Amniotic stem cell (primary cell): ENCODE measurements around the gene WWP2.
"Not testable (repeated sequence)": the region's sequence is repeated elsewhere in the genome, so short reads cannot be mapped to it uniquely, and the experiment has no call there.

Source experiments
- DNase-seq: peaks from one replicate; lab custom pipeline; 2025; lab: John Stamatoyannopoulos, UW

WWP2 gene

DNA sequence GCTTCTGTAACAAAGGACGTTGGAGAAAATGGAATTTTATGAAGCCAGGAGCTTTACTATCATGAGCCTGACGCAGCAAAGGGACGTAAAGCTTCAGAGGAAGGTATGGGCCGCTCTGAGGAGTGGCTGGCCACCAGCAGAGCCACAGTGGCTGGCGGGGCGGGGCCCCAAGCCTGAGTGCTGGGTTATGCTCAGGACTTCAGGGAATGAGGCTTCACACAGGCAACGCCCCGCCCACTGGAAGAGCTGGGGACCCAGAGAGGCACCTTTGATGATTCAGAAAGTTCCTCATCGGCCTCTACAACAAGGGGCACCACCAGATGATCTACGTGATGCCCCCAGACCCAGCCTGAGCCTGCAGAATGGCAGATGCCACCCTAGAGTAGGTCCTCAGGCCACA lies 16.2 kb upstream of the WWP2 start:
- no peak for DNase-seq

DNA sequence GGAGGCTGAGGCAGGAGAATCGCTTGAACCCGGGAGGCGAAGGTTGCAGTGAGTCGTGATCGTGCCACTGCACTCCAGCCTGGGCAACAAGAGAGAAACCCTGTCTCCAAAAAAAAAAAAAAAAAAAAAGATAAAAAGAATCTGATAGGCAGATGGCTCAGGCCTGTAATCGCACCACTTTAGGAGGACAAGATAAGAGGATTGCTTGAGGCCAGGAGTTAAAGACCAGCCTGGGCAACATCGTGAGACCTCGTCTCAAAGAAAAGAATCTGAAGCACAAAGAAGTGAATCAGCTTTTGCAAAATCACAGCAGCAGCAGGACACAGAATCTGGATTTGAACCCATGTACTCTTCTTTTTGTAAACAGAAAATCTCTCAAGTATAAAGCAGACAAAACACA lies 15.0 kb upstream of the WWP2 start:
- DNase-seq: no peak

DNA sequence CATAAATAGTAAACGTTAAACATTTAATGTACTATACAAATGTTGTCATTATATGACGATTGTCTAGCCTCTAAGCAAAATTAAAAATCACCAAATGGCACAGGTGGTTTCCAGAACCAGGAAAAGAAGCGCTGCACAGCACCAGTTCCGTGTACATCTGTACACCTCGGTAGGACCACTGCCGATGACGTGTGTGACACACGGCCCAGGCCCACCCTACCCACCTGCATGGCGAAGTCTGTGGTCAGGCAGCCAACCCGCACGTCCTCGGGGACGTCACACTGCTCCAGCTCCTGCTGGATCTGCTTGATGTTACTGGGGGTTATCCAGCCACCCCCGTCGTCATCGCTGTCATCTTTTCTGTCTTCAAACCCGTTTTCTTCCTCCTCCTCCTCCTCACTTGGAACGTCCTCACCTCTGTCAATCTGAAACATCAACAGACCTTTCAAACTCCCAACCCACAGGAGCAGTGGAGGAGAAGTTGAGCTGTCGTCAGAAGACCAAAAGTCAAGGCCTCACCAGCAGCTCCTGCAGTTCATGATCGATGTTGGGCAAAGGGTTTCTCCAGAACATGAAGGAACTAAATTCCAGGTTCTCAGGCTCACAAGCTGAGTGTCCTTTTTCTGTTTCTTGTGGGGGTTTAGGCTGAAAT lies 13.3 kb upstream of the WWP2 start:
- no peak for DNase-seq

DNA sequence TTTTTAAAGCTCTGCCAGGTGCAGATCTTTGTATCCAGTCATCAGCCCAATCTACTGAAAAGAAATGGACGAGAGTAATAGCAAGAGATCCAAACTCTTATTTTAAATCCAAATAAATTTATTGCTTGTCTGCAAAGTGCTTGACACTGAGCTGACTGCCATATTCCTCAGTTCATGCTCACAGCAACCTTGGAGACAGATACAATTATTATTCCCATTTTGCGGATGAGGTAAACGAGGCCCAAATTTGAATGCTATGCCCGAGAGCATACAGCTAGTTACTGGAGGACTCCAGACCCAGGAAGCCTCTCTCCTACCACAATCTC lies 8.0 kb upstream of the WWP2 start:
- no peak for DNase-seq

DNA sequence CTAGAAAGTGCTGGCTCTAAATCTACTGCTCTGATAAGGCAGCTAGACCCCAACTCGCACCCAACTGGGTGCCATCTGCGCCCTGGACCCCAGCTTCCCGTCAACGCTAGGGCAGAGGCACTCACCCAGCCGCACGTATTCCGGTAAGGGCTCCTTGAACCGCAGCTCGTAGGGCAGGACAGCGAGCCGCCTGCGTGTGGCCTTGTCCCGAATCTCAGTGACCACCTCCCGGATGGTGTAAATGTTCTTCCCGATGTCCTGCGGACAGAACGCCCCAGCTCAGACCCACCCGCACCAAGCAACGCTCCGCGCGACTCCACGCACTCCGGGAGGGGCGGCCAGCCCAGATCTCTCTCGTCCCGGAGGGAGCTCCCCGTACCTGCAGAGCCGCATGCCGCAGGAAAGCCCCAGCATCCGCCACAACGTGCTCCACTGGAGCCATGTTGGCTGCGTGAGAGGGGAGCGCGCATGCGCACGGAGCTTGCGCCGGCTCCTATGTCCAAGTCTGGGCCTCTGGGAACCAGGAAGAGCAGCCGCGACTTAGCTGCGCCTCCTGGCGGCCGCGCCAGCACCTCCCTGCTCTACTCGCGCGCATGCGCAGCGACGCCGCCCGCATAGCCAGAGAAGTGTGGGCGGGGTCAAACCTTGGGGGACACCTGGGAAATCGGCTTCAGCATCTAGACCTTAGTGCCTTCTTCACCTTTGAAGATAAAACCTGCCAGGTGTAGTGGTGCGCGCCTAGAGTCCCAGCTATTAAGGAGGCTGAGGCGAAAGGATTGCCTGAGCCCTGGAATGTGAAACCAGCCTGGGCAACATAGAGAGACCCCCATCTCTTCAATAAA lies 7.4 kb upstream of the WWP2 start, which contains the start of gene NOB1:
Gene NOB1 (minus strand): TSS at position 458 of the 842 bp plus-strand sequence. CDS start 16 bp downstream, at position 442.
- peak; percentile 89 for DNase-seq

DNA sequence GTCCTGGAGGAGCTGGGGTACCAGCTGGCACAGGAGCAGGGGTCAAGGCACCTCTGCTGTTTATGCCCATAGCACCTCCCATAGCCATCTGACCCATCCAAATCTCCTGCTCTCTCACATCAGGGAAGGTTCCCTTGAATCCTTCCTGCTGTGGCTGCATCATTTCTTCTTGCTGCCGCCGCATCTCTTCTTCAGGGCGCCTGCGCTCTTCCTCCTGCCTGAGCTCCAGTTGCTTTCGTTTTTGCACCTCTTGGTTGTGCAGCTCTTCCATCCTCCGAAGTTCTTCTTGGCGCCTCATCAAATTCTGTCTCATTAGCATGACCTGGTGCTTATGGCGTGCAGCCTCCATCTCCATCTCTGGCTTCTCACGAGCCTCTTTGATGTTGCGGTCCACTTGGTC lies 5.4 kb upstream of the WWP2 start:
- no peak for DNase-seq

DNA sequence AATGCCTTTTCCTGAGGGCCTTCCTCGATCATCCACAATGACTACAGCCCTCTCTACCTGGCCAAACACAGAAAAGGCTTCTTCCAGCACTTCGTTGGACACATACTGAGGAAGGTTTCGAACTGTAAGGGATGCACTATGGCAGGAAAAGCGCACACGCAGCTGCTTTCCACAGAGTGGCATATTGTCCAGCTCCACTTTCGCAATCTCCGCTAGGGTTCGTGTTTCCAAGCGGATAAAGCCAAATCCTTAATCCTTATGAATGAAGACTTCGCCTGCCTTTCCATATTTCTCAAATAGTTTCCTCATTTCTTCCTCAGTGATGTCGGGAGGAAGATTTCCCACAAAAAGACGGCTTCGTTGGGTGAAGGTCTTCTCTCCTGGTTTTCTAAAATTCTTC lies 4.8 kb upstream of the WWP2 start:
- not testable (repeated sequence) for DNase-seq

DNA sequence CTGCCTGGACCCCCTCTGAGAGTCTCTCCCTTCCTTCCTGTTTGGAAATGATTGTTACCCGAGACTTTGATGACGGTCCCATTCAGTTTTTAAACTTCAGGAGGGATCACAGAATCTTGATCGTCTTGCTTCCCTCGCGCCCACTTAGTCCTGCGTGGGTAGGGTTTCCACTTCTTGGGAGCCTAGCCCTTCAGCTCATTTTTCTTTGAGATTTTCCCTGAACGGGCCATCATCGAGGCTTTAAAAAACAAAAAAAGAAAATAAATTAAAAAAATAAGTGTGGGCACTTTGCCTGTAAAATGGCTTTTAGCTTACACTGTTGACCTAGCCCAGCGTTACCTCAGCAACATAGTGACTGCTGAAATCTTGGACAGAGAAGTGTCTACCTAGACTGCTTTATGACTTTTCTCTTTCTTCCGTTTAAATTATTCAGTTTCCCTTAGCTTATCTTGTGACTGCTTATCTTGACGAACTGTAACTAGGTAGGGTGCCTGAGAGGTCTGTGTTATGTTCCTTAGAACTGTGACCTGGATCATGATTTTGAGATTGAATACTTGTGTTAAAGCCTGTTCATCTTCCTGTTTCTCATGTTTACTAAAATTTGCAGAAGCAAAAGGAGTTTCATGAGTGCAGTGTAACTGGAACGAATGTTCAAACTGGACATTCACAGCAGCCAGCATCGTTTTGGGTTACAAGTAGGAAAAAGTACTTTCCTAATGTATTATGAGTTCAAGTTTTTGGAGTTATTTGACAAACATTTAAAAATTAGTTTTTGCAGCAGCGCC lies 874 bp downstream of the WWP2 start:
- peak; percentile 27 for DNase-seq

DNA sequence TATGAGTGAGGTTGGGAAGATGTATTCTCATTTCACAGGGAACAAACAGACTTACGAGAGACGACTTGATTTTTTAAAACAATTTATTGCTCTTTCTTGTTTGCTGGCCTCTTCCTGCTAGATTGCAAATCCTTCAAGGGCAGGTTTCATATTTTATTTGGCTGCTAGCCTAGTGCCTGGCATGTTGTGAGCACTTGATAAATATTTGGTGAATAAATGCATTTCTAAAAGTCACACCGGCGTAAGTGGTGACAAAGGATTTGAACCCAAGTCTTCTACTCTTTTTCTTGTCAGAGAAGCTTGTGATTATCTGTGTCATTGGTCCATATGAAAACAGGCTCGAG lies 1.4 kb downstream of the WWP2 start:
- DNase-seq: no peak

DNA sequence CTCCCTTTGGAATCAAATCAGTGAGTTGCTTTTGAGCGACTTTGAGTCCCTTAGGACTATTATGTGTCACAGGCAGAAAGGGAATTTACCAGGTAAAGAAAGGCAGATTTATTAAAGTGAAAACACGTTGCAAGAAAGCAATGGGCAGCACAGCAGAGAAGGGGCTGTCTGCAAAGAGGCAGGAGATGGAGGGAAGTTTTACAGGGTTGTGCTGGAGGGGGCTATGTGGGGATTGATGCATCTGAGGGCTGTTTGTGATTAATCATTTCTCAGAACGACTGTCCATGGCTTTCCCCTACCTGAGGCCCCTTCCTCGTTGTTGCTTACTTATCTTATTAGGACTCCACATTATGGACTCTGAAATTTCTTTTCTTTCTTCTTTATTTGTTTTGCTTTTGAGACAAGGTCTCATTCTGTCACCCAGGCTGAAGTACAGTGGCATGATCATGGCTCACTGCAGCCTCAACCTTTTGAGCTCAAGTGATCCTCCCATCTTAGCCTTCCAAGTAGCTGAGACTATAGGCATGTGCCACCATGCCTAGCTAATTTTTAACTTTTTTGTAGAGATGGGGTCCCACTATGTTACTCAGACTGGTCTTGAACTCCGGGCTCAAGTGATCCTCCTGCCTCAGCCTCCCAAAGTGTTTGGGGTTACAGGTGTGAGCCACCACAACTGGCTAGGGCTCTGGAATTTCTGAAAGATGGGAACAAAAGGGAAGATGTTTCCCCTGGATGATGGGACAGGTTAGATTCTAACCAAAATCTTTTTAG lies 5.5 kb downstream of the WWP2 start:
- DNase-seq: no peak

DNA sequence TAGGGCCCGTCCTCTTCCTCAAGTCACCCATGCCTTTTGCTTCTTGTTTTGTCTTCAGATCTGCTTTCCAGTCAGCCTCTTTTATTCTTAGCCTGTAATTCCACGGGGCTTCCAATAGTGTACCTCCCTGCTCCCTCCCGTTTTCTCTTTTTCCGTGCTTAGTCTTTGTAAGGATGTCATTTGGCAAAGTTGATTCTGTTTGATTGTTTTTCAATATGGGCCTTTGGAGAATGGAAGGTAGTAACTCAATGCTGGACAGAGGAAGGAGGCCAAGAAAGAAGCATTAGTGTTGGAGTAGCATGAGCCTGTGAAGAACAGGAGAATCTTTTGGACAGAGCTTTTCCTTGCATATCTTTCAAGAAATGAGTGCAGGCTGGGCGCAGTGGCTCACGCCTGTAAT lies 6.5 kb downstream of the WWP2 start:
- DNase-seq: no peak

DNA sequence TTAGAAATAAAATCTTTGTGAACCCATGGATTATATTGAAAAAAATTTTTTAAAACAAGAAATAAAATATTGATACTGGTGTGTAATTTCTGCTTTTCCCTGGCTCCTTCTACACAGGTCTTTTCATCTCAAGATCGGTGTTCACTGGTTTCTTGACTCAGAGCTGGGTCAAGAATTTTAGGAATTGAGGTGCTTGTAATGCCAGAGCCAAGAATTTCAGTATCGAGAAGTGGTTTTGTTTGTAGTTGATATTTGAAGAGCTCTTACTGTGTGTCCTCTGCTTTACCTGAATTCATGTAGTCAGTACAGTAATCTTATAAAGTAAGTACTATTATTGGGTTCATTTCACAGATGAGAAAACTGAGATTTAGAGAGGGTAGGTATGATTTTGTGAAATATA lies 7.3 kb downstream of the WWP2 start:
- no peak for DNase-seq

DNA sequence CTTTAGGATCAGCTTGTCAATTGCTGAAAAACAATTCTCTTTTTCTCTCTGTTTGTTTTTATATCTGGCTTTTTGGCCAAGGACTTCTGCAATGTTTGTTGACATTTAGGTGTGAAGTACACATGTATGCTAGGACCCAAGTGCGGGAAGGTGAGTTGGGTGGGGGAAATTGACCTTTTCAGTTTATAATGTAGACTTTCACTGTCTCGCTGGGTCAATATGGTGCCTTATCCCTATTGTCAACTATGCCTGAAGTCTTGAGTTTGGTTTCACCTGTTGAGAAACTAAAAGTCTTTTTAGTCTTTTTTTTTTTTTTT lies 9.5 kb downstream of the WWP2 start:
- DNase-seq: no peak

DNA sequence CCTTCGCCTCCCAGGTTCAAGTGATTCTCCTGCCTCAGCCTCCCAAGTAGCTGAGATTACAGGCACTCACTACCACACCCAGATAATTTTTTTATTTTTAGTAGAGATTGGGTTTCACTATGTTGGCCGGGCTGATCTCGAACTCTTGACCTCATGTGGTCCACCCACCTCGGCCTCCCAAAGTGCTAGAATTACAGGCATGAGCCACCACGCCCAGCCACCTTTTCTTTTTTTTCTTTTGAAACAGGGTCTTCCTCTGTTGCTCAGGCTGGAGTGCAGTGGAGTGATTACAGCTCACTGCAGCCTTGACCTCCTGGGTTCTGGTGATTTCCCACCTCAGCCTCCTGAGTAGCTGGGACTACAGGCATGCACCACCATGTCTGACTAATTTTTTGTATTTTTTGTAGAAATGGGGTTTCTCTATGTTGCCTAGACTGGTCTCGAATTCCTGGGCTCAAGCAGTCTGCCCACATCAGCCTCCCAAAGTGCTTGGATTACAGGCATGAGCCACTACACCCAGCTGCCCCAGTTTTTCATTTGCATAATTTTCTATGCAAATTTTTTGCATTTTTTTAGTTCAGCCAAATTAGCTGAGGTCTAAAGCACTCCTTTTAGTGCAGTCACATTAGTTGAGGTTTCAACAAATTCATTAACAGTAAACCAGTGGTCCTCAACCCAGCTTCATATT lies 11.3 kb downstream of the WWP2 start:
- DNase-seq: no peak

DNA sequence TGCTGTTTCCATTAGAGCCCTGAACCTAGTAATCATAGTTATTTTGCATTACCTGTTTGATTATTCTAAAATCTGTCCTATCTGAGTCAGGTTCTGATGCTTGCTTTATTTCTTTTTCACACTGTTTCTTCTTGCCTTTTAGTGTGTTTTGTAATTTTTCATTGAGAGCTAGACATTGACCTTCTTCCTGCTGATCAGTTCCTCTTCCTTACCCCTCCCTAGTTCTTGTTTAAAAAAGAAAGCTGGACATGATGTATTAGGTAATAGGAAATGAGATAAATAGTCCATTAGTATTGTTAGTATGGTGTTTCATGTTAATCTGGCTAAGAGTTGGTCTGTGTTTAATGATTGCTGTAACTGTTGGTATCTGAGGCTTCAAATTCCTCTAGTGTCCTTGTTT lies 13.4 kb downstream of the WWP2 start:
- DNase-seq: no peak

DNA sequence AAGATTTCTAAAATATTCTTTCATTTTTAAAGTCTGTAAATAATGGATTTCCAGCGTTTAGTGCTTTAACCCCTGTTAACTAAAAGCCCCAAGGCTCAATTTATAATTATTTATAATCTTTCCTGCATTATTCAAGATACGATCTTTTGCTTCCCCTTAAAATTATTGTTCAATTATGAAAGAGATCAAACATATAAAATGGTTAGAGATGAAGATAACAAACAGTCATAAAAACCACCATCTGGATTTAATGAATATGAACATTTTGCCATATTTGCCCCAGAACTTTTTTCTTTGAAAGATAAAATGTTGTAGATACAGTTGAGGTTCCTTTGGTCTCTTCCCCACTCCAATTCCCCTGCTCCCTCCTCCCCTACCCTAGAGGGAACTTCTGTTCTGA lies 17.6 kb downstream of the WWP2 start:
- DNase-seq: no peak

DNA sequence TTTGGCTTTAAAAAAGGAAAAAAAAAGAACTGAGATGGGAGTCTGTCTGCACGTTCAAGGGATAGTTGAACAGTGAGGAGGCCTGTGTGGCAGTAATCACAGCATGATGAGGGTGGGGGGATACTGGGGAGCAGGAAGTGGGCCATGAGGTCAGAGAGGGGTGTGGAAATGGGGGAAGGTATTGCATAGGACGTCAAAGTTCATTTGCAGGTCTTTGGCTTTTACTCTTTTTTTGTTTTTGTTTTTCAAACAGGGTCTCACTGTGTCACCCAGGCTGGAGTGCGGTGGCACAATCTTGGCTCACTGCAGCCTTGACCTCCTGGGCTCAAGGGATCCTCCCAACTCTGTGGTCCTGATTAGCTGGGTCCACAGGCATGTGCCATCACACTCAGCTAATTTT lies 19.0 kb downstream of the WWP2 start:
- no peak for DNase-seq

DNA sequence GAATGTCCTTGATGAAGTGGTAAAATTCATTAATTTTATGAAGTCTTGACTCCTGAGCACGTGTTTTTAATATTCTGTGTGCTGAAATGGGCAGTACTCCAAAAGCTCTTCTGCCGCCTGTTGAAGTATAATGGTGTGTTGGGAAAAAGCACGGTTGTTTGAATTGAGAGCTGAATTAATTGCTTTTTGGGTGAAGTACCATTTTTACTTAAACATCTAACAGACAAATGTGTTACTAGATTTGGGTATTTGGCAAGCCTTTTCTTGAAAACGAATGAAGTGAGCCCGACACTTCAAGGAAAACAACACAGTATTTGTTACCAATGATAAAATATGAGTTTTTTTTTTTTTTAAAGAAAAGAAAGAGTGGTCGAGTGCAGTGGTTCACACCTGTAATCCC lies 22.5 kb downstream of the WWP2 start:
- DNase-seq: no peak

DNA sequence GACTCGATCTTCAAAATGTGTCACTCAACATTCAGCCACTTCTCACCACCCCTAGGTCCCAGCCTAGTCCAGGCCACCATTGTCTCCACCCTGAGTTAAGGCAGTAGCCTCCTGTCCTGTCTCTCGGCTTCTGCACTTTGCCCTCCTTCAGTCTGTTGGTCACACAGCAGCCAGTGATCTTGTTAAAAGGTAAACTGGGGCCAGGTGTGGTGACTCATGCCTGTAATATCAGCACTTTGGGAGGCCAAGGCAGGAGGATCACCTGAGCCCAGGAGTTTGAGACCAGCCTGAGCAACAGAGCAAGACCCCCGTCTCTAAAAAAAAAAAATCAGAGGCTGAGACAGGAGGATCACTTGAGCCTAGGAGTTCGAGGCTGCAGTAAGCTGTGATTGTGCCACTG lies 25.8 kb downstream of the WWP2 start:
- no peak for DNase-seq

DNA sequence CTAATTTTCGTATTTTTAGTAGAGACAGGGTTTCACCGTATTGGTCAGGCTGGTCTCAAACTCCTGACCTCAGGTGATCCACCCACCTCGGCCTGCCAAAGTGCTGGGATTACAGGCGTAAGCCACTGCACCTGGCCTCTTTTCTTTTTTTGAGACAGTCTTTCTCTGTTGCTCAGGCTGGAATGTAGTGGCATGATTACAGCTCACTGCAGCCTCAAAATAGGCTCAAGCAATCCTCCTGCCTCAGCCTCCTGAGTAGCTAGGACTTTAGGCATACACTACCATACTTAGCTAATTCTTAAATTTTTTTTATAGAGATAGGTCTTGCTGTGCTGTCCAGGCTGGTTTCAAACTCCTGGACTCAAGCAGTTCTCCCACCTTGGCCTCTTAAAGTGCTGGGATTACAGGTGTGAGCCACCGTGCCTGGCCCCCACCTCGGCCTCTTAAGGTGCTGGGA lies 29.3 kb downstream of the WWP2 start:
- not testable (repeated sequence) for DNase-seq

DNA sequence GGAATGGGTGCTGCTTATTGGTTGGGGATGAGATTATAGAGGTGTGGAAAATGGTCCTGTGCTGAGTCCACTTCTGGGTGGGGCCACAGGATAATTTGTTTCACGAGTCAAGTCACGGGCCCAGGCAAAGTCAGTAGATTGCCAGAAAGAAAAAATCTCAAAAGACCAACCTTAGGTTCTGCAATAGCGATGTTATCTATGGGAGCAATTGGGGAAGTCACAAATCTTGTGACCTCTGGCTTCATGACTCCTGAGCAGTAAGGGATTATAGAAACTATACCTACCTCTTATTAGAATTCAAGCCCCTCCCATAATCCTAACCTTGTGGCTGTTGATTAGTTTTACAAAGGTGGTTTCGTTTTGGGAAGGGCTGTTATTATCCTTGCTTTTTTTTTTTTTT lies 31.4 kb downstream of the WWP2 start:
- DNase-seq: no peak

DNA sequence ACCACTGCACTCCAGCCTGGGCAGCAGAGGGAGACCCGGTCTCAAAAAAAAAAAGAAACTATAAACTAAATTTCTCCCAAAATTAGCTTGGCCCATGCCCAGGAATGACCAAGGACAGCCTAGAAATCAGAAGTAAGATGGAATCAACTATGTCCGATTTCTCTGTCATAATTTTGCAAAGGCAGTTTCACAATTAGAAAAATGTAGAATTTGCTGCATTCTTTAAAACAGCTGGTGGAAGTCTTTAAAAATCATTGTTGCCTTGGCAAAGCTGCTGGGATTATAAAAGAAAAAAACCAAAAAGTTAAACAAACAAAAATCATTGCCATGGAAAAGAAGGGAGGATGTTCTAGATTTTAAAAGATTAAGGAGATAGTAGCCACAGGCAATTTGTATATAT lies 32.4 kb downstream of the WWP2 start:
- no peak for DNase-seq
